ENCODE data around the gene SKOR2. TPM values are rescaled to one million over a fixed set of nuclear protein-coding genes. Genes with fewer than 3 reads are reported as not detected.

SKOR2 gene
- total RNA-seq, 1 donor = not detected

Small RNA genes within 50 kb of the gene (small RNA-seq; reads per million reads assigned to genes)
- gene RNU6-1131P = not detected

Other genes with a start within 250 kb of the SKOR2 start
- gene ELOA2, start 216.0 kb downstream of the SKOR2 start, total RNA-seq = not detected
- gene HDHD2, start 101.2 kb downstream of the SKOR2 start, total RNA-seq = 11.3 TPM
- 3.2 TPM for gene IER3IP1, start 75.3 kb downstream of the SKOR2 start, total RNA-seq